ENCODE measurements around the gene SGTA. TPM values are rescaled to one million over a fixed set of nuclear protein-coding genes. Genes with fewer than 3 reads are reported as not detected.
"Not testable (repeated sequence)": the region's sequence is repeated elsewhere in the genome, so short reads cannot be mapped to it uniquely, and the experiment has no call there.

SGTA gene
- total and polyA plus RNA-seq, 8 donors = 39.2 to 56.9 (median 46.7) TPM

DNA sequence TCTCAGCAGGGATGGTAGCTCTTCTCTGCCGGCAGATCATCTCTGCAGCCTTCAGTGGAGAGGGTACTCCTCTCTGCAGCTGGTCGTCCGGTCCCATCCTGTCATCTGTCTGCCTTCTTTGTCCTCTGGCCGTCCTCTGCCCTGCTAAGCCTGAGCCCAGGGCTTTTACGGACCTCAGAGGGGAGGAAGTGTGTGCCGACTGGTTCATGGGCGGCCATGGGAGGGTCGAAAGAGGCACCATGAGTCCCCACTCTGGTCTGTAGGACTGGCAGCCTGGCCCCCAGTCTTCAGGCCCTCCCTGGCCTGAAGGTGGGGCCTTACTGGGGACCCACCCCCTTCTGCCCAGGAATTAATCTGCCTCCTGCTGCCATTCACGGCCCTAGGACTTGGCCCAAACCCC lies 40.6 kb upstream of the SGTA start:
- no peaks in the 10 kb centered on the region for H3K27me3 ChIP-seq
- intact Hi-C loops (cut with DNase I) = no loop called here
- H3K9me3 ChIP-seq = peaks cover 0 to 7% of the 10 kb centered on the region in 2 donors
- TF ChIP-seq, protein P1, sequence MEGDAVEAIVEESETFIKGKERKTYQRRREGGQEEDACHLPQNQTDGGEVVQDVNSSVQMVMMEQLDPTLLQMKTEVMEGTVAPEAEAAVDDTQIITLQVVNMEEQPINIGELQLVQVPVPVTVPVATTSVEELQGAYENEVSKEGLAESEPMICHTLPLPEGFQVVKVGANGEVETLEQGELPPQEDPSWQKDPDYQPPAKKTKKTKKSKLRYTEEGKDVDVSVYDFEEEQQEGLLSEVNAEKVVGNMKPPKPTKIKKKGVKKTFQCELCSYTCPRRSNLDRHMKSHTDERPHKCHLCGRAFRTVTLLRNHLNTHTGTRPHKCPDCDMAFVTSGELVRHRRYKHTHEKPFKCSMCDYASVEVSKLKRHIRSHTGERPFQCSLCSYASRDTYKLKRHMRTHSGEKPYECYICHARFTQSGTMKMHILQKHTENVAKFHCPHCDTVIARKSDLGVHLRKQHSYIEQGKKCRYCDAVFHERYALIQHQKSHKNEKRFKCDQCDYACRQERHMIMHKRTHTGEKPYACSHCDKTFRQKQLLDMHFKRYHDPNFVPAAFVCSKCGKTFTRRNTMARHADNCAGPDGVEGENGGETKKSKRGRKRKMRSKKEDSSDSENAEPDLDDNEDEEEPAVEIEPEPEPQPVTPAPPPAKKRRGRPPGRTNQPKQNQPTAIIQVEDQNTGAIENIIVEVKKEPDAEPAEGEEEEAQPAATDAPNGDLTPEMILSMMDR (IDR thresholded peaks at IDR 0.05) = no peak
- H3K36me3 ChIP-seq = peaks cover 0 to 10% of the 10 kb centered on the region in 2 donors
- no peak overlapping the region for H3K4me3 ChIP-seq
- H3K27ac ChIP-seq = no peak overlapping the region
- DNase-seq (no peak), ATAC-seq (no peak)
- H3K4me1 ChIP-seq = peaks cover 6 to 10% of the 10 kb centered on the region in 2 donors

DNA sequence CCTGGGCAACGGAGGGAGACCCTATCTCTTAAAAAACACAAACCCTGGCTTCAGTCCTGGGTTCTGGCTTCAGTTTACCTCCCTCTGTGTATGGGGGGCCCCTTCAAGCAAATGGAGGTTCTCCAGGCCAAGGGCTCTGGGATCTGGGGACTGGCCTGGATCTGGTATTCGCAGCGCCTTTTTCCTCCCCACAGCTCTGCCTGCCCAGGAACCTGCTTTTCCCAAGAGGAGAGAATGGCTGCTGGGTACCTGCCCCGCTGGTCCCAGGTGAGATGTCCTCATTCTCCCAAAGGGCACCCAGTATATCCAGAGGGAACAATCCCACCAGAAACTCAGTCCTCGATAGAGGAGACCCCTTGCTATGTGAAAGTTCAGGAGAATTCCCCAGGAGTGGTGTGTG lies 39.8 kb upstream of the SGTA start:
- Histone ChIP-seq H3K9me3 (peaks cover 0 to 6% of the 10 kb centered on the region in 2 donors), H3K27me3 (no peaks in the 10 kb centered on the region), H3K4me3 (no peak overlapping the region), H3K36me3 (peaks cover 0 to 4% of the 10 kb centered on the region in 2 donors), H3K27ac (no peak overlapping the region), H3K4me1 (peaks cover 6 to 10% of the 10 kb centered on the region in 2 donors)
- no peak for ATAC-seq
- TF ChIP-seq, protein P1 (IDR thresholded peaks at IDR 0.05) = no peak
- intact Hi-C loops (cut with DNase I) = no loop called here
- DNase-seq = no peak

DNA sequence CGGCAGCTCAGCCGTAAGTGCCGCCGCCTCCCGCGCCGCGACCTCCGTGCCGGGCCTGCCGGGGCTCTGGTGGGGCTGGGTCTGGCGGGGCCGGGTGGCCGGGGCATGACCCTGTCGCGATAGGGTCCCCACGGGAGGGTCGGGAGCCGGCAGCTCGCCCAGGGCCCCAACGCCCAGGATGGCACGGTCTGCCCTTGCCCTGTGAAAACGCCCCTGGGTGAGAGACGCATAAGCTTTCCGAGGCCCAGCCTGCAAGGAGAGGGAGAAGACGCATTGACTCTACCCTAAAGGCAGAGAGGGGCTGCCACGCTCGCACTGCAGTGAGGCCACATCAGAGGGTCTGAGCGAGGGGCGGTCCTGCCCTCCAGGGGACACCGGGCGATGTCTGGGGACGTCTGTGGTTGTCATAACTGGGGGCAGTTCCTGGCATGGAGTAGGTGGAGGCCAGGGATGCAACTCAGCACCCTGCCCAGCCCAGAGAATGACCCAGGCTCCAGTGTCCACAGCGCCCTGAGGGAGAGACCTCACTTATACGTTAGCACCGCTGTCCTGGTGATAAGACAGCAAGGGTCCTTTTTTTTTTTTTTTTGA lies 37.1 kb upstream of the SGTA start:
- peak overlapping the region; percentile 55 to 78 for H3K4me3 ChIP-seq
- peak in 1 of 4 donors; percentile 32 for DNase-seq
- peaks cover 6 to 10% of the 10 kb centered on the region in 2 donors for H3K4me1 ChIP-seq
- ATAC-seq = peak; percentile 12
- intact Hi-C loops (cut with DNase I) = no loop called here
- H3K27ac ChIP-seq = peak overlapping the region; percentile 3 to 21
- TF ChIP-seq, protein P1 (IDR thresholded peaks at IDR 0.05) = no peak
- H3K9me3 ChIP-seq = no peaks in the 10 kb centered on the region
- no peaks in the 10 kb centered on the region for H3K36me3 ChIP-seq
- no peaks in the 10 kb centered on the region for H3K27me3 ChIP-seq

DNA sequence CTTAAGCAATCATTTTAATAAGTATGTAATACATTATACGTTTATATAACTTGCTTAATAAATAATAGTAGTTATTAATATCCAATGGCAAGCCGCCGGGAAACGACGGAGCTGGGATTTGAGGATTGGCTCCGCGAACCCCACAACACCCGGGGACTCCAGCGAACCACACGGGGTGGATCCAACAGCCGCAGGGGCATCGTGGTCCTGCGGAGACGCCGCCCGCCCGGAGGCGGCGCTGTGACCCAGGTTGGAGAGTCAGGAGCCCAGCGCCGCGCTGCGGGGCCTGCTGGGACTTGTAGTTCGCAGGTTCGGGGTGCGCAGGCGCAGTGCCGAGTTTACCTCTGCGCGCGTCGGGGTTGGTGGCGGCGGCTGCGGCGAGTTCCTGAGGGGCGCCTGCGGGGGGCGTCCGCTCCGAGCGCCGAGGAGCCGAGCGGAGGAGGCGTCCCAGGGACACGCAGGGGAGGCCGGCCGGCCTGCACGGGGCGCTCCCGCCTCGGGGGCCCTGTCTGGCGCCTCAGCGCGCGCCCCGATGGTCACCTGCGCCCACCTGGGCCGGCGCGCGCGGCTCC lies 36.6 kb upstream of the SGTA start, which contains the start of gene ZNF554:
TSS of gene ZNF554 (plus strand) at position 329 of the 572 bp plus-strand sequence. CDS start at position 533, 204 bp downstream.
- Histone ChIP-seq H3K4me1 (peaks cover 6 to 10% of the 10 kb centered on the region in 2 donors), H3K27ac (peak within 1 kb of the TSS; percentile 3 to 21), H3K9me3 (no peaks in the 10 kb centered on the region), H3K4me3 (peak within 1 kb of the TSS; percentile 55 to 78), H3K27me3 (no peaks in the 10 kb centered on the region), H3K36me3 (no peaks in the 10 kb centered on the region)
- TF ChIP-seq, protein P1 (IDR thresholded peaks at IDR 0.05) = peak; percentile 97 to 98
- intact Hi-C loops (cut with DNase I) = no loop called here
- peak; percentile 93 to 99 (median 98) for DNase-seq
- peak; percentile 99 for ATAC-seq

DNA sequence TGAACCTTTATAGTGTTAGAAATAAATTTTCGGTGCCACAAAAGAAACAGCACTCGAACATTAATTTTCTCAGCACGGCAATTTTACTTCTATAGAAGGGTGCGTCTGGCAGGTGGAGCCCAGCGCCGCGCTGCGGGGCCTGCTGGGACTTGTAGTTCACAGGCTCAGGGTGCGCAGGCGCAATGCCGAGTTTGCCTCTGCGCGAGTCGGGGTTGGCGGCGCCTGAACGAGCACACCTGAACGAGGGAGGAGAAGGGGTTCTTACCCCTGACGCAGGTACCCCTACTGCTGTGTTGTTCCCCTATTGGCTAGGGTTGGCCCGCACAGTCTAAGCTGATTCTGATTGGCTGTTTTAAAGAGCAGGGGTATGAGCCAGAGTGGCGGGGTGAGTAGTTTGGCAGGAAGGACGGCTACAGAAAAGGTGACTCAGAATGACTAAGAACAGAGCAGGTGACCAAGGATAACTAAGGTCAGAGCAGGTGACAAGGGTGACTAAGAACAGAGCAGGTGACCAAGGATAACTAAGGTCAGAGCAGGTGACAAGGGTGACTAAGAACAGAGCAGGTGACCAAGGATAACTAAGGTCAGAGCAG lies 34.3 kb upstream of the SGTA start:
- H3K4me1 ChIP-seq; H3K4me3 ChIP-seq; H3K9me3 ChIP-seq; DNase-seq; ATAC-seq; intact Hi-C loops (cut with DNase I); H3K27ac ChIP-seq; H3K27me3 ChIP-seq: not testable (repeated sequence)
- peaks cover 0 to 21% of the 10 kb centered on the region in 2 donors for H3K36me3 ChIP-seq
